Measurements from ENCODE around the gene RFNG. TPM values are rescaled to one million over a fixed set of nuclear protein-coding genes. Genes with fewer than 3 reads are reported as not detected.

The RFNG gene
- total and polyA plus RNA-seq, 2 of the 13 experiments (the other 11 are each of a cell fraction or from before 2014, with no cell fraction given) = 61.4 to 64.0 TPM

- TF ChIP-seq ZSCAN25 (CRISPR knock-in tag; IDR thresholded peaks at IDR 0.05) (peak; percentile 89), ZNF724P (CRISPR knock-in tag; IDR thresholded peaks at IDR 0.05; ENCODE audit: borderline replicate concordance) (peak; percentile 67; the same call in 1 of the 2 replicates), NFE2 (CRISPR knock-in tag; IDR thresholded peaks at IDR 0.05) (no peak; the same call in 1 of the 2 replicates), HDAC6 (IDR thresholded peaks at IDR 0.05; ENCODE audit: low read depth, low read length) (no peak), TGIF2 (CRISPR knock-in tag; IDR thresholded peaks at IDR 0.05) (0 out of 2 replicates have a peak, but pooled peaks have one; percentile 16), NFATC3 (CRISPR knock-in tag; IDR thresholded peaks at IDR 0.05) (no peak), KLF12 (CRISPR knock-in tag; IDR thresholded peaks at IDR 0.05; ENCODE audit: borderline replicate concordance) (0 out of 2 replicates have a peak, but pooled peaks have one; percentile 61), ATF5 (CRISPR knock-in tag; IDR thresholded peaks at IDR 0.05; ENCODE audit: low read depth) (no peak), ZNF614 (CRISPR knock-in tag; IDR thresholded peaks at IDR 0.05; ENCODE audit: borderline replicate concordance) (peak; percentile 71; the same call in 1 of the 2 replicates), PPARG (CRISPR knock-in tag; conservative IDR thresholded peaks at IDR 0.05) (peak; percentile 30; the same call in 1 of the 2 replicates), SNAPC5 (CRISPR knock-in tag; IDR thresholded peaks at IDR 0.05; ENCODE audit: borderline replicate concordance) (no peak; the same call in 1 of the 2 replicates), TRIM24 (CRISPR knock-in tag; IDR thresholded peaks at IDR 0.05) (no peak), KAT8 (CRISPR knock-in tag; IDR thresholded peaks at IDR 0.05) (peak; percentile 79), MXD3 (CRISPR knock-in tag; IDR thresholded peaks at IDR 0.05) (peak; percentile 91), MIER3 (CRISPR knock-in tag; IDR thresholded peaks at IDR 0.05; ENCODE audit: borderline replicate concordance) (peak; percentile 62; the same call in 1 of the 2 replicates), RFXAP (CRISPR knock-in tag; IDR thresholded peaks at IDR 0.05; ENCODE audit: borderline replicate concordance) (no peak; the same call in 1 of the 2 replicates), CSRNP1 (CRISPR knock-in tag; IDR thresholded peaks at IDR 0.05) (peak; percentile 82)
Measured at GRCh38 chr17:82003411-82004381, 47.9 kb downstream of the RFNG start (continued).
